LNCaP clone FGC (cell line): ENCODE measurements around the gene TENM4.

ENCODE experiments used
- DNase-seq: peaks from one replicate; pipeline ENCODE4 v3.0.0-alpha.2; 2011; ENCODE audit warnings: low read depth
- H3K4me3 ChIP-seq: 2 replicates; pipeline ENCODE4 v1.5.1; 2011; ENCODE audit warnings: mild to moderate bottlenecking, low read depth, low read length, control low read depth
- CTCF ChIP-seq: IDR thresholded peaks from 2 replicates; pipeline ENCODE4 v1.5.1; 2012; ENCODE audit warnings: mild to moderate bottlenecking; ENCODE audit not compliant: control insufficient read depth, insufficient read depth; ENCODE audit errors: extremely low read depth

TENM4 gene

GRCh38 chr11:78782725-78783124 lies 658.1 kb downstream of the TENM4 start:
- H3K4me3 ChIP-seq: no peak overlapping the region
- TF ChIP-seq CTCF: no peak
- no peak for DNase-seq

GRCh38 chr11:78780889-78781288 lies 659.9 kb downstream of the TENM4 start:
- no peak for DNase-seq
- H3K4me3 ChIP-seq: no peak overlapping the region
- TF ChIP-seq CTCF: no peak

GRCh38 chr11:78773492-78773891 lies 667.3 kb downstream of the TENM4 start:
- no peak for TF ChIP-seq CTCF
- no peak for DNase-seq
- no peak overlapping the region for H3K4me3 ChIP-seq

GRCh38 chr11:78773077-78773476 lies 667.8 kb downstream of the TENM4 start:
- TF ChIP-seq CTCF: no peak
- no peak for DNase-seq
- no peak overlapping the region for H3K4me3 ChIP-seq

- no peak overlapping the region for H3K4me3 ChIP-seq
- no peak for DNase-seq
- no peak for TF ChIP-seq CTCF
Observed at GRCh38 chr11:78772186-78772585, 668.6 kb downstream of the TENM4 start.

GRCh38 chr11:78770931-78771330 lies 669.9 kb downstream of the TENM4 start:
- no peak for DNase-seq
- no peak for TF ChIP-seq CTCF
- H3K4me3 ChIP-seq: no peak overlapping the region

GRCh38 chr11:78768971-78769370 lies 671.9 kb downstream of the TENM4 start:
- H3K4me3 ChIP-seq: no peak overlapping the region
- no peak for TF ChIP-seq CTCF
- DNase-seq: no peak
